Suprapubic skin (tissue), 4 donors: ENCODE results near the gene GRID1. TPM values are rescaled to one million over a fixed set of nuclear protein-coding genes. Genes with fewer than 3 reads are reported as not detected.

ENCODE experiments used
- DNase-seq, 2 donors: peaks; one replicate each; pipeline ENCODE4 v3.0.0-alpha.2; 2019; ENCODE audit warnings: low spot score in 2 of 2
- H3K27ac ChIP-seq: fragments of 200-600 bp; sonication (generic); one replicate; pipeline ENCODE4 v1.5.1; 2019
- H3K27me3 ChIP-seq: fragments of 200-600 bp; sonication (generic); one replicate; pipeline ENCODE4 v1.5.1; 2019
- H3K36me3 ChIP-seq: fragments of 200-600 bp; sonication (generic); one replicate; pipeline ENCODE4 v1.5.1; 2019
- H3K4me1 ChIP-seq: fragments of 200-600 bp; sonication (generic); one replicate; pipeline ENCODE4 v1.5.1; 2019
- H3K4me3 ChIP-seq: fragments of 200-600 bp; sonication (generic); one replicate; pipeline ENCODE4 v1.5.1; 2019; ENCODE audit warnings: mild to moderate bottlenecking
- H3K9me3 ChIP-seq: fragments of 200-600 bp; sonication (generic); one replicate; pipeline ENCODE4 v1.5.1; 2019
- EP300 ChIP-seq: sonication (generic); formaldehyde crosslinking; IDR thresholded peaks from one replicate; pipeline ENCODE4 v1.6.1; 2017; ENCODE audit warnings: antibody characterized with exemption
- POLR2A ChIP-seq, 2 donors: fragments of 450-650 bp; IDR thresholded peaks; one replicate each; pipeline ENCODE4 v1.6.1; 2017; ENCODE audit warnings: antibody characterized with exemption in 2 of 2, mild to moderate bottlenecking in 2 of 2, moderate library complexity in 2 of 2
- POLR2AphosphoS5 ChIP-seq, 3 donors: sonication (generic); formaldehyde crosslinking; IDR thresholded peaks; one replicate each; pipeline ENCODE4 v1.6.1; 2017; ENCODE audit warnings: antibody characterized with exemption in 3 of 3
- WGBS: methylation state at CpG from one replicate; pipeline ENCODE4 v1.1.5; 2018; 5-methylcytosine and 5-hydroxymethylcytosine counted together
- total RNA-seq, 4 donors: library from RNA; depleted of rRNA; stranded (reverse); fragments of >200 nt; gene quantifications; one replicate each; pipeline ENCODE4 v1.1.0, GENCODE V29; 2016
- TF ChIP-seq, protein P1 (sequence below), 2 donors: fragments of 200-600 bp in 1 of 2; fragments of 450-650 bp in 1 of 2; sonication (generic) in 1 of 2; IDR thresholded peaks; one replicate each; pipeline ENCODE4 v1.5.1; 2016 to 2019; ENCODE audit warnings: antibody characterized with exemption in 2 of 2, mild to moderate bottlenecking in 1 of 2, moderate library complexity in 1 of 2

The GRID1 gene
- total RNA-seq, 4 donors from 2014 or later, result 1.8 to 3.1 (median 2.4) TPM

DNA sequence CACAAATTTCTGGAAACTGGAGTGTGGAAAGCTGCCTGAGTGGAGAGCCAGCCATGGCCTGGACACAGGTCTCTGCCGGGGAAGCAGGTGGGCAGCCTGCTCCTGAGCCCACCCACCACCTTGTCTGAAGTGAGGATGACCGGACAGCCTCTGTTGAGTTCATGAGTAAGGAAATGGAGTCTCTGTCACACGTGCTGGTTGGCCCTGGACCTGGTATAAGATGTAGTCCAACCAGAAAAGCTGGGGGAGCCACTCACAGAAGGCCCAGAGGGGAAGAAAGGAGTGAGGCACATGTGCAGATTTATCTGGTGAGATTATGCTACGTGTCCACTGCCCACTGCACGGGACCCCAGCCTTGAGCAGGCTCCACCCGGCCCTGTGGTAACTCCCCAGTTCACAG lies 383.5 kb downstream of the GRID1 start:
- WGBS, result 84% methylated on average over 6 of the region's 6 CpGs
- TF ChIP-seq, protein P1, sequence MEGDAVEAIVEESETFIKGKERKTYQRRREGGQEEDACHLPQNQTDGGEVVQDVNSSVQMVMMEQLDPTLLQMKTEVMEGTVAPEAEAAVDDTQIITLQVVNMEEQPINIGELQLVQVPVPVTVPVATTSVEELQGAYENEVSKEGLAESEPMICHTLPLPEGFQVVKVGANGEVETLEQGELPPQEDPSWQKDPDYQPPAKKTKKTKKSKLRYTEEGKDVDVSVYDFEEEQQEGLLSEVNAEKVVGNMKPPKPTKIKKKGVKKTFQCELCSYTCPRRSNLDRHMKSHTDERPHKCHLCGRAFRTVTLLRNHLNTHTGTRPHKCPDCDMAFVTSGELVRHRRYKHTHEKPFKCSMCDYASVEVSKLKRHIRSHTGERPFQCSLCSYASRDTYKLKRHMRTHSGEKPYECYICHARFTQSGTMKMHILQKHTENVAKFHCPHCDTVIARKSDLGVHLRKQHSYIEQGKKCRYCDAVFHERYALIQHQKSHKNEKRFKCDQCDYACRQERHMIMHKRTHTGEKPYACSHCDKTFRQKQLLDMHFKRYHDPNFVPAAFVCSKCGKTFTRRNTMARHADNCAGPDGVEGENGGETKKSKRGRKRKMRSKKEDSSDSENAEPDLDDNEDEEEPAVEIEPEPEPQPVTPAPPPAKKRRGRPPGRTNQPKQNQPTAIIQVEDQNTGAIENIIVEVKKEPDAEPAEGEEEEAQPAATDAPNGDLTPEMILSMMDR (IDR thresholded peaks at IDR 0.05), result no peak
- TF ChIP-seq EP300 (no peak), POLR2AphosphoS5 (IDR thresholded peaks at IDR 0.05) (no peak)

DNA sequence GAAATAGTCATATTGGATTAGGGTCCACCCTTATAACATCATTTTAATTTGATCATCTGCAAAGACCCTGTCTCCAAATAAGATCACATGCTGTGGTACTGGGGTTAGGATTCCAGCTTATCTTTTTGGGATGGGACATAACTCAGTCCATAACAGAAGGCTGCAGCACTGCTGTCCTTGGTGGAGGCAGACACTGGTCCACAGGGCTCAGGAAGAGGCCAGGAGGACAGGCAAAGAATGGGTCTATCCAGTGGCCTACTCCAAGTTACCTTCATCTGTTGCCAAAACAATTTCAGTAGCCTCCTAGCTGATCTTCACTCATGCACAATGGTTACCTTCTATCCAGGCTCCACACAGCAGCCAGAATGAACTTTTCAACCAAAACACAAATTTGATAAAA lies 387.0 kb downstream of the GRID1 start:
- no peaks in the 10 kb centered on the region for H3K27me3 ChIP-seq
- H3K36me3 ChIP-seq, result no peaks in the 10 kb centered on the region
- no peak overlapping the region for H3K27ac ChIP-seq
- no peaks in the 10 kb centered on the region for H3K4me1 ChIP-seq
- H3K4me3 ChIP-seq, result no peak overlapping the region
- no peaks in the 10 kb centered on the region for H3K9me3 ChIP-seq
- TF ChIP-seq POLR2A (IDR thresholded peaks at IDR 0.05) (no peak), EP300 (no peak), POLR2AphosphoS5 (IDR thresholded peaks at IDR 0.05) (no peak)
- TF ChIP-seq, protein P1 (IDR thresholded peaks at IDR 0.05), result no peak
- no peak for DNase-seq

More for the DNA sequence above, 383.5 kb downstream of the GRID1 start:
- no peaks in the 10 kb centered on the region for H3K36me3 ChIP-seq
- no peak overlapping the region for H3K27ac ChIP-seq
- H3K4me1 ChIP-seq, result no peaks in the 10 kb centered on the region
- H3K9me3 ChIP-seq, result no peaks in the 10 kb centered on the region
- H3K4me3 ChIP-seq, result no peak overlapping the region
- DNase-seq, result no peak
- no peaks in the 10 kb centered on the region for H3K27me3 ChIP-seq

DNA sequence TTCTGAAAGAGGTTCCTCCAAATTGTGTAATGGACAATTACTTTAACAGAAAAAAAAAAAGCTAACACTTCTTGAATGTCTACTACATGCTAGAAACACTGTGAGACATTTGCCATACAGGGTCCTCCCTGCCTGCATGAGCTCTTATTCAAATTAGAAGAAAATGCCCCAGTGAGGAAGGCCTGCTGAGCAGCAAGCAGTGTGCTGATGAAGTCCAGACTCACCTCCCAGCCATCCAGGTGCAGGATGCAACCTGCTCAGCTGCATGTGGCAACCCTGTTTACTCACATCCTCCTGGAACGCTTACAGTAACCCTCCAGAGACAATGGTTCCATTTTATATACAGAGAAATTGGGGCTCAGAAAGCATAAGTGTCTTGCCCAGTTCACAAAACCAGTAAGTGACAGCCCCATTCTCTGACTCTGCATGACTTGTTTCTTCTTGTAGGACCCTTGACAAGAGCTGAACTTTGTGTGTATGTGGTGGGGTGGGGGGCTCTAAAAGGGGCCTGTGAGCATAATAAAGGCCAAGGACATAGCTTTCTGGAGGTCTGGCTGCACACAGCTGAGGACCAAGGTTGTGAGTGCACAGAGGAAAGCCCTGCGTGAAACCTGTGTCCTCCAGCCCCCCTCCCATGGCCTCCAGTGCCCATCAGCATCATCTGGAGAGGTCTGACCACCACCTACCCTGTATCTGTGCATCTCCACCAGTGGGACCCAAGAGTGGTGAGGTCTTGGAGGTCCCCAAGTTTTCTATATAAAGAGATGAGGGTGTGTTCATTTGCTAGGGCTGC lies 387.8 kb downstream of the GRID1 start:
- TF ChIP-seq EP300 (no peak), POLR2A (IDR thresholded peaks at IDR 0.05) (no peak), POLR2AphosphoS5 (IDR thresholded peaks at IDR 0.05) (no peak)
- TF ChIP-seq, protein P1 (IDR thresholded peaks at IDR 0.05), result no peak
- no peak overlapping the region for H3K27ac ChIP-seq
- 45% methylated on average over 2 of the region's 2 CpGs for WGBS

DNA sequence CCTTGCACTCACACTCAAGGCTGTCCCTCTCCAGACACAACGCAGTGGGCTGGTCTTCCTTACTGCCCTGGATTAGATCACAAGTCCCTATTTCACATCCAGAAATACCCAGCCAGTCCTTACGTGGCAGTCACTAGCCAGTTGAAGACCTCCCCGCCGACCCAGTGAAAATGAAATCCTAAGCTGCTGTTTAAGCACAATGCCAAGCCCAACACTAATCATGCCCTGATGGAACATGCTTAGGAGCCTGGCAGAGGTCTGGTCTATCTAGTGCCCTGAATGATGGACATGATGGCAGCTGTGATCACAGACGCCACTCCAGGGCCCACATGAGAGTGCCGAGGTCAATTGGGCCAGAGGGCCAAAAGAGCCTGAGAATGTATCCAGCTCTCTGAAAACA lies 389.0 kb downstream of the GRID1 start:
- Histone ChIP-seq H3K4me1 (no peaks in the 10 kb centered on the region), H3K4me3 (no peak overlapping the region), H3K36me3 (no peaks in the 10 kb centered on the region), H3K27me3 (no peaks in the 10 kb centered on the region), H3K9me3 (no peaks in the 10 kb centered on the region), H3K27ac (no peak overlapping the region)
- no peak for TF ChIP-seq POLR2AphosphoS5 (IDR thresholded peaks at IDR 0.05)
- no peak for TF ChIP-seq EP300
- TF ChIP-seq, protein P1 (IDR thresholded peaks at IDR 0.05), result no peak
- no peak for TF ChIP-seq POLR2A (IDR thresholded peaks at IDR 0.05)
- 88% methylated on average over 6 of the region's 6 CpGs for WGBS
- DNase-seq, result no peak

More for the DNA sequence above, 387.8 kb downstream of the GRID1 start:
- Histone ChIP-seq H3K9me3 (no peaks in the 10 kb centered on the region), H3K27me3 (no peaks in the 10 kb centered on the region), H3K36me3 (no peaks in the 10 kb centered on the region), H3K4me1 (no peaks in the 10 kb centered on the region), H3K4me3 (no peak overlapping the region)
- no peak for DNase-seq

DNA sequence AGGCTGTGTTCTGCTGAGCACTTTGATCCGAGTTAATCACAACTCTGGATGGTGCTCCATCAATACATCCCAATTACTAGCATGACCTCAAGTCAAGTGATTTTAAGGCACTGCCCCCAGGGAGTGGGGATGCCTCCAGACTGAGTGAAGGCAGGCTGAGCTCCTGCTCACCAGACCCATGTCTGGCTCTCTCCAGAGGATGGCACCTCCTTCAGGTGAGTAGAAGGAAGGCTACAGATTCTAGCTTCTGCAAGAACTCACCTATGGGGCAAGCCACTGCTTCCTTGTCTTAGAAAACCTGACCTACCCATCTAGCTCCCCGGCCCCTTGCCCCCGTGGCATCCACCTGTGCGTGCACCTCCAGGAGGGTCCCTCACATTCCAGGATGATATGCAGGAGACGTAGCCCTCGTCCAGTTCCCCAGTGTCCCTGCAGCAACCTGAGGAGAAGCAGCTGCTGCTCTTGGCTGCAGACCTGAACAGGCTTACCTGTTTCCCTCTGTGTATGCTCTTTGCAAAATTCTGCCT lies 390.3 kb downstream of the GRID1 start:
- no peak for TF ChIP-seq POLR2A (IDR thresholded peaks at IDR 0.05)
- no peak for TF ChIP-seq POLR2AphosphoS5 (IDR thresholded peaks at IDR 0.05)
- TF ChIP-seq, protein P1 (IDR thresholded peaks at IDR 0.05), result no peak
- no peak for TF ChIP-seq EP300
- no peak overlapping the region for H3K27ac ChIP-seq
- no peaks in the 10 kb centered on the region for H3K27me3 ChIP-seq
- WGBS, result 68% methylated on average over 2 of the region's 6 CpGs
- H3K4me1 ChIP-seq, result no peaks in the 10 kb centered on the region
- no peaks in the 10 kb centered on the region for H3K36me3 ChIP-seq
- no peaks in the 10 kb centered on the region for H3K9me3 ChIP-seq
- H3K4me3 ChIP-seq, result no peak overlapping the region
- no peak for DNase-seq
